H1 (cell line): Measurements from ENCODE around the gene SIM2. TPM values are rescaled to one million over a fixed set of nuclear protein-coding genes. Genes with fewer than 3 reads are reported as not detected.

Source experiments
- CTCF ChIA-PET: fragments of 300-600 bp; sonication (Branson Sonifier 250); formaldehyde crosslinking; loops from one replicate; lab custom pipeline; 2021; ENCODE audit not compliant: partially characterized antibody; lab: Charles Lee
- POLR2A ChIA-PET: fragments of 300-600 bp; sonication (Branson Sonifier 250); formaldehyde crosslinking; loops from one replicate; lab custom pipeline; 2021; ENCODE audit warnings: inconsistent platforms; ENCODE audit not compliant: partially characterized antibody; lab: Charles Lee
- DNase-seq, 2 experiments: peaks; one replicate each; pipeline versions ENCODE4 v3.0.0 to v3.0.0-alpha.2; 2010 to 2022; ENCODE audit warnings: low spot score in 2 of 2, low read depth in 1 of 2, mixed read lengths in 1 of 2
- FAIRE-seq: peaks from 2 replicates; lab custom pipeline; 2011; peaks lifted over from hg19 to GRCh38; lab: Jason Lieb, UNC
- H2AFZ ChIP-seq: 2 replicates; pipeline ENCODE4 v1.8.1; 2012; ENCODE audit warnings: low read length, inconsistent platforms
- H2AK5ac ChIP-seq: 2 replicates; pipeline ENCODE4 v1.6.1; 2013; ENCODE audit warnings: low read depth, low read length
- H2BK120ac ChIP-seq: replicated peaks from 2 replicates; pipeline ENCODE3; 2013; ENCODE audit warnings: low read depth, low read length, inconsistent platforms
- H2BK12ac ChIP-seq: 2 replicates; pipeline ENCODE4 v1.6.1; 2013; ENCODE audit warnings: low read depth, low read length
- H2BK15ac ChIP-seq: 2 replicates; pipeline ENCODE4 v1.6.1; 2013; ENCODE audit warnings: low read length
- H2BK20ac ChIP-seq: 2 replicates; pipeline ENCODE4 v1.6.1; 2013; ENCODE audit warnings: low read length
- H2BK5ac ChIP-seq: 2 replicates; pipeline ENCODE4 v1.6.1; 2013; ENCODE audit warnings: low read depth, low read length
- H3K14ac ChIP-seq: 2 replicates; pipeline ENCODE4 v1.6.1; 2013; ENCODE audit warnings: inconsistent platforms; ENCODE audit not compliant: insufficient read length
- H3K18ac ChIP-seq: 2 replicates; pipeline ENCODE4 v1.6.1; 2013; ENCODE audit warnings: low read length; ENCODE audit errors: extremely low read depth
- H3K23ac ChIP-seq: 2 replicates; pipeline ENCODE4 v1.6.1; 2013; ENCODE audit warnings: inconsistent platforms; ENCODE audit not compliant: insufficient read length
- H3K23me2 ChIP-seq: 2 replicates; pipeline ENCODE4 v1.6.1; 2013; ENCODE audit warnings: low read depth, low read length
- H3K27ac ChIP-seq: 2 replicates; pipeline ENCODE4 v1.6.1; 2011; ENCODE audit warnings: low read depth, low read length, inconsistent platforms
- H3K27me3 ChIP-seq, 4 experiments: replicated peaks in 1 of 4; 1 replicate in 1 of 4; 2 replicates in 3 of 4; pipeline versions ENCODE4 v1.6.1 to v1.8.1; 2011 to 2013; ENCODE audit warnings: low read length in 3 of 4, mild to moderate bottlenecking in 3 of 4, inconsistent platforms in 2 of 4, mixed read lengths in 2 of 4, moderate library complexity in 1 of 4; ENCODE audit not compliant: control insufficient read depth in 3 of 4, insufficient read depth in 3 of 4; ENCODE audit errors: extremely low read depth in 1 of 4
- H3K36me3 ChIP-seq, 4 experiments: 2 replicates each; pipeline versions ENCODE4 v1.6.1 to v1.8.1; 2011 to 2013; ENCODE audit warnings: mild to moderate bottlenecking in 4 of 4, low read length in 3 of 4, moderate library complexity in 2 of 4, control low read depth in 1 of 4, inconsistent platforms in 1 of 4; ENCODE audit not compliant: insufficient read depth in 4 of 4, control insufficient read depth in 2 of 4
- H3K4ac ChIP-seq: replicated peaks from 2 replicates; pipeline ENCODE3; 2013; ENCODE audit warnings: low read length, low read depth, mixed read lengths, inconsistent platforms; ENCODE audit not compliant: insufficient read length
- H3K4me1 ChIP-seq, 4 experiments: replicated peaks in 1 of 4; 1 replicate in 1 of 4; 2 replicates in 3 of 4; pipeline versions ENCODE4 v1.6.1 to v1.8.1; 2011 to 2013; ENCODE audit warnings: low read length in 3 of 4, inconsistent platforms in 2 of 4, mixed read lengths in 1 of 4; ENCODE audit not compliant: insufficient read depth in 4 of 4, control insufficient read depth in 3 of 4
- H3K4me2 ChIP-seq, 2 experiments: 2 replicates each; pipeline versions ENCODE4 v1.6.1 to v1.8.1; 2011 to 2013; ENCODE audit warnings: low read depth in 2 of 2, low read length in 2 of 2, control low read depth in 1 of 2, inconsistent platforms in 1 of 2, mild to moderate bottlenecking in 1 of 2; ENCODE audit not compliant: insufficient read depth in 1 of 2
- H3K4me3 ChIP-seq, 4 experiments: fragments of 200-600, 300-600 bp in 1 of 4; sonication (generic), shearing (Covaris generic), sonication (Bioruptor Twin) in 1 of 4; 2 replicates each; pipeline versions ENCODE4 v1.5.1 to v1.8.1; 2011 to 2016; ENCODE audit warnings: low read length in 4 of 4, low read depth in 3 of 4, control low read depth in 2 of 4, inconsistent platforms in 2 of 4, mild to moderate bottlenecking in 2 of 4, mixed read lengths in 1 of 4, moderate library complexity in 1 of 4; ENCODE audit not compliant: insufficient read depth in 2 of 4; ENCODE audit errors: extremely low read depth in 1 of 4
- H3K56ac ChIP-seq: replicated peaks from 2 replicates; pipeline ENCODE3; 2013; ENCODE audit warnings: low read depth, mild to moderate bottlenecking, mixed read lengths, low read length, inconsistent platforms; ENCODE audit not compliant: insufficient read length
- H3K79me1 ChIP-seq: 2 replicates; pipeline ENCODE4 v1.6.1; 2013; ENCODE audit warnings: low read depth, low read length, control low read depth
- H3K79me2 ChIP-seq, 2 experiments: 2 replicates each; pipeline versions ENCODE4 v1.6.1 to v1.8.1; 2012 to 2013; ENCODE audit warnings: low read length in 2 of 2, mild to moderate bottlenecking in 2 of 2, inconsistent platforms in 1 of 2; ENCODE audit not compliant: insufficient read depth in 2 of 2, control insufficient read depth in 1 of 2
- H3K9ac ChIP-seq, 4 experiments: replicated peaks in 1 of 4; 1 replicate in 1 of 4; 2 replicates in 3 of 4; pipeline versions ENCODE4 v1.6.1 to v1.8.1; 2011 to 2013; ENCODE audit warnings: low read depth in 3 of 4, low read length in 3 of 4, control low read depth in 2 of 4, mild to moderate bottlenecking in 2 of 4, moderate library complexity in 2 of 4, inconsistent platforms in 1 of 4; ENCODE audit errors: extremely low read depth in 1 of 4
- H3K9me3 ChIP-seq, 2 experiments: 2 replicates each; pipeline versions ENCODE4 v1.6.1 to v1.8.1; 2012 to 2013; ENCODE audit warnings: mild to moderate bottlenecking in 2 of 2, moderate library complexity in 2 of 2, control low read depth in 1 of 2, inconsistent platforms in 1 of 2, low read depth in 1 of 2, low read length in 1 of 2, mixed read lengths in 1 of 2; ENCODE audit not compliant: insufficient read depth in 2 of 2
- H4K20me1 ChIP-seq, 2 experiments: replicated peaks in 1 of 2; 2 replicates each; pipeline versions ENCODE3 to v1.8.1; 2011 to 2013; ENCODE audit warnings: inconsistent platforms in 2 of 2, low read length in 2 of 2, mild to moderate bottlenecking in 1 of 2; ENCODE audit not compliant: insufficient read depth in 2 of 2, control insufficient read depth in 1 of 2
- H4K5ac ChIP-seq: 2 replicates; pipeline ENCODE4 v1.6.1; 2013; ENCODE audit warnings: low read length, low read depth, mixed read lengths, inconsistent platforms; ENCODE audit not compliant: insufficient read length
- H4K8ac ChIP-seq: 2 replicates; pipeline ENCODE4 v1.8.0; 2013; ENCODE audit warnings: mild to moderate bottlenecking, moderate library complexity, low read length, inconsistent platforms; ENCODE audit not compliant: insufficient read depth; ENCODE audit errors: extremely low read depth
- H4K91ac ChIP-seq: replicated peaks from 2 replicates; pipeline ENCODE3; 2013; ENCODE audit warnings: low read length, mixed read lengths, inconsistent platforms; ENCODE audit not compliant: insufficient read length
- BACH1 ChIP-seq: IDR thresholded peaks from 2 replicates; pipeline ENCODE4 v1.6.1; 2012; ENCODE audit warnings: low read length, improper control_type of control experiment
- HDAC2 ChIP-seq, 2 experiments: fragments of 300-600 bp in 1 of 2; sonication (generic) in 1 of 2; IDR thresholded peaks; 2 replicates each; pipeline ENCODE4 v1.6.1; 2011 to 2012; ENCODE audit warnings: low read depth in 2 of 2, low read length in 2 of 2, mild to moderate bottlenecking in 2 of 2, moderate library complexity in 2 of 2, borderline replicate concordance in 1 of 2, inconsistent platforms in 1 of 2
- KDM4A ChIP-seq: IDR thresholded peaks from one replicate; pipeline ENCODE4 v1.7.1; 2012; ENCODE audit warnings: low read depth, mild to moderate bottlenecking, moderate library complexity, low read length, inconsistent platforms; ENCODE audit not compliant: severe bottlenecking
- RFX5 ChIP-seq: IDR thresholded peaks from 2 replicates; pipeline ENCODE4 v1.6.1; 2011; ENCODE audit warnings: low read depth, low read length, improper control_type of control experiment, borderline replicate concordance
- RXRA ChIP-seq: IDR thresholded peaks from 2 replicates; pipeline ENCODE4 v1.6.1; 2011; ENCODE audit warnings: low read depth, mild to moderate bottlenecking, low read length, moderate library complexity; ENCODE audit not compliant: insufficient read depth
- SP4 ChIP-seq: IDR thresholded peaks from 2 replicates; pipeline ENCODE4 v1.6.1; 2012; ENCODE audit warnings: low read length, inconsistent platforms
- TAF7 ChIP-seq: optimal IDR thresholded peaks from 2 replicates; pipeline ENCODE3; 2011; ENCODE audit warnings: low read depth, mild to moderate bottlenecking, inconsistent platforms, low read length, moderate library complexity, borderline replicate concordance
- TEAD4 ChIP-seq: IDR thresholded peaks from 2 replicates; pipeline ENCODE4 v1.6.1; 2012; ENCODE audit warnings: low read depth, low read length, inconsistent platforms, mixed read lengths
- WGBS, 2 experiments: shearing (Covaris generic) in 1 of 2; methylation state at CpG; one replicate each; pipeline versions ENCODE4 v1.1.6 to v1.1.7; 2013 to 2015; ENCODE audit warnings: low lambda C conversion rate in 2 of 2, mixed read lengths in 2 of 2, inconsistent platforms in 1 of 2, low coverage in 1 of 2, missing lambda C conversion rate in 1 of 2; ENCODE audit not compliant: insufficient replicate concordance in 2 of 2, insufficient coverage in 1 of 2, insufficient read length in 1 of 2; ENCODE audit errors: extremely low coverage in 1 of 2, missing lambda C conversion rate in 1 of 2; 5-methylcytosine and 5-hydroxymethylcytosine counted together
- polyA plus RNA-seq, 7 experiments: library from polyadenylated mRNA; depleted of rRNA in 3 of 7; stranded (reverse) in 5 of 7; unstranded in 2 of 7; fragments of >200 nt in 5 of 7; fragments of 200-250 nt in 2 of 7; gene quantifications; 1 replicate in 5 of 7; 2 replicates in 1 of 7; 4 replicates in 1 of 7; pipeline versions ENCODE4 v1.2.1 to v1.2.3, GENCODE V29; 2011 to 2013; ENCODE audit warnings: missing spikeins in 2 of 7, mixed read lengths in 2 of 7
- total RNA-seq: library from RNA; stranded (reverse); fragmentation: NEBNext Ultra II Directional; extraction: Animal tissue kit (Norgen Biotek cat#: 25700); gene quantifications from 2 replicates; pipeline ENCODE4 v1.2.1, GENCODE V29; 2021
- TF ChIP-seq, protein P1 (sequence below): IDR thresholded peaks from 2 replicates; pipeline ENCODE4 v1.6.1; 2011; ENCODE audit warnings: low read length, improper control_type of control experiment
- TF ChIP-seq, protein P2 (sequence below): IDR thresholded peaks from 2 replicates; pipeline ENCODE4 v1.6.1; 2011; ENCODE audit warnings: low read depth, mild to moderate bottlenecking, low read length; ENCODE audit not compliant: insufficient read depth

The SIM2 gene
- total and polyA plus RNA-seq, 2 of the 8 experiments (the other 6 are each of a cell fraction or from before 2014, with no cell fraction given): 0.05 to 0.26 TPM

DNA sequence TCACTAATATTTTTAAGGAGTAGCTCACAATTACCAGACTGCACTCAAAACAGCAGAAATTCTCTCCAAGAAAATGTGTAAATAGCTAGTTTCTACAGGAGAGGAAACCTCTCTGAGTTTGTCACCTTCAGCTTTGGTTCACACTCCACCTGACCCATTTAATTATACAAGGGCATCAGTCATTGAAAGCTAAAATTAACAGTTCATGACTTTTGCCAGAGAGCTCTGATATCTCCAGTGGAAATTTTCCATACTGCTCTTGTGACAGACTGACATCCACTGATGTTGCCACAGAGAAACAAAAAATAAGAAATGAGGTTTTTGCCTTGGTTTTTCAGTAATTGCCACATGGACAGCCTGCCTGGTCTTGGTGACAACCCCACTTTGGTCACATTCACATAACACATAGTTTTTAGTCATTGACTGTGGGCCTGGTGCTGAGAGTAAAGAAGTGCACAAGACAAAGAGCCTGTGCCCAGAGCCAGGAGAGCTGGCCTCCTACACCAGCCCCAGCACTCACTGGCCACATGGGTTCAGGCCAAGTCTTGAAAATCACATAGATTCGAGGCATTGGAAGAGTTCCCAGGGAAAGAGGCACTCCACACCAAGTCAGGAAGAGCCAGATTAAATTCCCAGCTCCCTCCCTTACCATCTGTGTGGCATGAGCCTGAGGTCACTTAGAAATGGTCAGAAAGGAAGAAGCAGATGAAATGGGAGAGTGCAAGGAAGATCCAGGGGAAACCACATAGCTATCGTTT is 13.8 kb upstream of the SIM2 start:
- no peaks in the 10 kb centered on the region for H3K79me1 ChIP-seq
- CTCF ChIA-PET: interaction anchor here (0.8 to 6.8 kb wide), 8 partner anchors 8 to 180 kb away, joined by 3 to 40 read pairs (median 4); no protein-coding TSS in a partner anchor
- TF ChIP-seq RXRA (no peak), RFX5 (no peak), SP4 (no peak), TAF7 (no peak), BACH1 (no peak), KDM4A (no peak), HDAC2 (IDR thresholded peaks at IDR 0.05; ENCODE audit: borderline replicate concordance in 1 of 2, low read depth in 2 of 2, low read length in 2 of 2) (no peak), TEAD4 (no peak)
- TF ChIP-seq, protein P1, sequence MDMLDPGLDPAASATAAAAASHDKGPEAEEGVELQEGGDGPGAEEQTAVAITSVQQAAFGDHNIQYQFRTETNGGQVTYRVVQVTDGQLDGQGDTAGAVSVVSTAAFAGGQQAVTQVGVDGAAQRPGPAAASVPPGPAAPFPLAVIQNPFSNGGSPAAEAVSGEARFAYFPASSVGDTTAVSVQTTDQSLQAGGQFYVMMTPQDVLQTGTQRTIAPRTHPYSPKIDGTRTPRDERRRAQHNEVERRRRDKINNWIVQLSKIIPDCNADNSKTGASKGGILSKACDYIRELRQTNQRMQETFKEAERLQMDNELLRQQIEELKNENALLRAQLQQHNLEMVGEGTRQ: no peak
- TF ChIP-seq, protein P2, sequence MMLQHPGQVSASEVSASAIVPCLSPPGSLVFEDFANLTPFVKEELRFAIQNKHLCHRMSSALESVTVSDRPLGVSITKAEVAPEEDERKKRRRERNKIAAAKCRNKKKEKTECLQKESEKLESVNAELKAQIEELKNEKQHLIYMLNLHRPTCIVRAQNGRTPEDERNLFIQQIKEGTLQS: no peak

More for the DNA sequence above, 13.8 kb upstream of the SIM2 start:
- H3K56ac ChIP-seq: no peak overlapping the region
- no peak overlapping the region for H2BK5ac ChIP-seq
- no peak overlapping the region for H4K8ac ChIP-seq
- H3K27ac ChIP-seq: no peak overlapping the region
- no peak overlapping the region for H3K18ac ChIP-seq
- no peaks in the 10 kb centered on the region for H4K20me1 ChIP-seq
- no peak overlapping the region for H2BK12ac ChIP-seq
- no peak for FAIRE-seq
- H2AK5ac ChIP-seq: no peak overlapping the region
- H3K23me2 ChIP-seq: no peaks in the 10 kb centered on the region
- H3K4me1 ChIP-seq: no peaks in the 10 kb centered on the region
- H4K5ac ChIP-seq: no peak overlapping the region
- no peak for DNase-seq
- no peaks in the 10 kb centered on the region for H3K36me3 ChIP-seq
- H2BK15ac ChIP-seq: no peak overlapping the region
- H3K4ac ChIP-seq: no peak overlapping the region
- no peak overlapping the region for H3K14ac ChIP-seq
- POLR2A ChIA-PET: no interaction called here
- H2AFZ ChIP-seq: no peak overlapping the region
- H2BK120ac ChIP-seq: no peak overlapping the region
- H3K27me3 ChIP-seq: peaks cover 8 to 10% (median 10%) of the 10 kb centered on the region in 4 experiments
- peaks cover 2 to 5% of the 10 kb centered on the region in 2 experiments; a peak in 1 of 4 replicates for H3K9me3 ChIP-seq
- no peak overlapping the region for H4K91ac ChIP-seq
- no peak overlapping the region for H3K9ac ChIP-seq
- no peak overlapping the region for H3K4me3 ChIP-seq
- H3K4me2 ChIP-seq: no peak overlapping the region
- H3K23ac ChIP-seq: no peak overlapping the region
- no peak overlapping the region for H2BK20ac ChIP-seq
- no peaks in the 10 kb centered on the region for H3K79me2 ChIP-seq
- 77% methylated on average over 2 of the region's 2 CpGs; no CpG with 5 or more reads in 1 of the 2 experiments for WGBS, 2 experiments
